ENCODE measurements around the gene COL26A1. TPM values are rescaled to one million over a fixed set of nuclear protein-coding genes. Genes with fewer than 3 reads are reported as not detected.

The COL26A1 gene
- total and polyA plus RNA-seq, 2 of the 4 experiments (the other 2 are of a cell fraction): not detected

DNA sequence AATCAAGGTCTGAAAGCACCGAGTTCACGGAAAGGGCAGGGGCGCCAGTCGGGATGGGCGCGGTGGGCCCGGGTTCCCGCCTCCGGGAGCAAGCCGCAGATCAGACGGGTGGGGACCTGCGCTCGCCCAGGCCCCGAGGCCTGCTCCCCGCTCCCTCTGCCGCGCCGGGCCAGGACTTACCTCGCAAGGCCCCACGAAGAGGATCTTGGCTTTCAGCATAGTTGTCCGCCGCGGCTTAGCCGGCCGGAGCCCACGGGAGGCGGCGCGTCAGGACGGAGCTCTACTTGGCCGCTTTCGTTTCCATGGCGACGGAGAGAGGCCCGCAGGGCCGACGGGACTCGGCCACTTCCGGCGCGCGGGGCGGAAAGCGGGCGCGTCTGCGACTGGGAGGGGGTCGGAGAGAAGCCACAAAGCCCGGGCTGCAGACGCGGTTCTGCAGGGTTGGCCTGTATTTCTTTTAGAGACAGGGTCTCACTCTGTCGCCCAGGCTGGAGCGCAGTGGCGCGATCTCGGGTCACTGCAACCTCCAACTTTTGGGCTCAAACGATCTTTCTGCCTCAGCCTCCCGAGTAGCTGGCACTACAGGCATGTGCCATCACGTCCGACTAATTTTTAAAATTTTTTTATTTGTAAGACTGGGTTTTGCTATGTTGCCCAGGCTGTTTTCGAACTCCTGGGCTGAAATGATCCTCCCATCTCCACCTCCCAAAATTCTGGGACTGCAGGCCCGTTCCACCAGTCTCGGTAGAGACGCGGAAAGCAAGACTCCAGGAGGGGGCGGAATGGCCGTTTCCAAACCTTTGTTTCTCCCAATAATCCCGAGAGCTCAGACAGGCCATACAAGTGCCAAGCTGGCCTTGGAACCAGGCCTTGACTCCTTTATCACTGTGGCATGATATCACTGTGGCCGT, 40.9 kb upstream of the COL26A1 start, which contains the start of gene IFT22:
IFT22 (minus strand) TSS at position 322 of the 911 bp plus-strand sequence; CDS start at position 219, 103 bp downstream.
- no TSS peak for BruUV-seq (replicated peaks)
- H2AFZ ChIP-seq (replicated peaks; ENCODE audit: low read length, poor library complexity): peak within 1 kb of the TSS; percentile 99
- intact Hi-C loops (cut with micrococcal nuclease) (loop anchor here (1.0 kb wide), 1 partner anchor 218 kb away; no protein-coding TSS in a partner anchor), in situ Hi-C loops (cut with MboI; ENCODE audit: low sequenced_read_pairs) (no loop called here), dilution Hi-C loops (cut with HindIII; ENCODE audit: low sequenced_read_pairs, unreplicated experiment) (no loop called here)
- peak within 1 kb of the TSS; percentile 88 for H2AK9ac ChIP-seq (replicated peaks; ENCODE audit: low read depth, low read length, poor library complexity)
- peak within 1 kb of the TSS; percentile 57 for H2AK5ac ChIP-seq (ENCODE audit: low read depth, low read length)
- TF ChIP-seq MXI1 (IDR thresholded peaks at IDR 0.05; ENCODE audit: borderline replicate concordance, low read depth, low read length): peak; percentile 79
- TF ChIP-seq FOS (IDR thresholded peaks at IDR 0.05; ENCODE audit: low read depth, low read length): no peak
- peak; percentile 36 for TF ChIP-seq CTCF (conservative IDR thresholded peaks at IDR 0.05; ENCODE audit: low read depth, low read length)
- TF ChIP-seq MAZ (IDR thresholded peaks at IDR 0.05; ENCODE audit: borderline replicate concordance, low read depth, low read length): peak; percentile 45; the same call in 1 of the 2 replicates
- H4K5ac ChIP-seq (ENCODE audit: low read depth, low read length): peak within 1 kb of the TSS; percentile 97
- no peak within 1 kb of the TSS for H2BK20ac ChIP-seq (ENCODE audit: low read depth, low read length)
- no peaks in the 10 kb centered on the region for H4K20me1 ChIP-seq (ENCODE audit: insufficient read depth, low read length)
- 3% methylated on average over 28 of the region's 69 CpGs; no CpG with 5 or more reads in 1 of the 2 experiments for WGBS, 2 experiments (ENCODE audit: extremely low coverage in 2 of 2, insufficient read length in 1 of 2)
- H3K18ac ChIP-seq (ENCODE audit: low read depth, low read length): peak within 1 kb of the TSS; percentile 62; the same call in 1 of the 2 replicates
- H3K27me3 ChIP-seq (ENCODE audit: control insufficient read depth, insufficient read depth, low read length): no peaks in the 10 kb centered on the region
- H3K14ac ChIP-seq (replicated peaks; ENCODE audit: low read depth, low read length): peak within 1 kb of the TSS; percentile 99
- peak within 1 kb of the TSS; percentile 95 for H3K4me2 ChIP-seq (ENCODE audit: low read depth, low read length)
- peak within 1 kb of the TSS; percentile 98 for H3K4me3 ChIP-seq (ENCODE audit: insufficient read depth, low read depth, low read length)
- H3K36me3 ChIP-seq (ENCODE audit: control insufficient read depth, insufficient read depth, low read length): no peaks in the 10 kb centered on the region
- CTCF ChIA-PET: interaction anchor here (0.6 to 0.7 kb wide), 4 partner anchors 12 to 1142 kb away, joined by 3 to 5 read pairs (median 3); no protein-coding TSS in a partner anchor
- H2BK5ac ChIP-seq (ENCODE audit: low read depth, low read length, poor library complexity, severe bottlenecking): peak within 1 kb of the TSS; percentile 84
- H3K9ac ChIP-seq (ENCODE audit: low read depth, low read length): peak within 1 kb of the TSS; percentile 89
- H2BK120ac ChIP-seq (ENCODE audit: low read depth, low read length): 0 out of 2 replicates have a peak within 1 kb of the TSS, but pooled peaks have one; percentile 38
- POLR2A ChIA-PET (ENCODE audit: unreplicated experiment): interaction anchor here (0.7 kb wide), 1 partner anchor 318 kb away, joined by 3 read pairs; no protein-coding TSS in a partner anchor
- DNase-seq (peak; percentile 85), ATAC-seq (ENCODE audit: low read depth) (peak; percentile 98)
- peak within 1 kb of the TSS; percentile 90; the same call in 1 of the 2 replicates for H3K23ac ChIP-seq (ENCODE audit: low read depth, low read length)
- H3K9me3 ChIP-seq (ENCODE audit: control insufficient read depth, insufficient read depth, low read length): no peaks in the 10 kb centered on the region
- peak within 1 kb of the TSS; percentile 90 for H3K27ac ChIP-seq (ENCODE audit: insufficient read depth, low read length)
- H4K8ac ChIP-seq (ENCODE audit: low read depth in 2 of 2, low read length in 2 of 2): peak within 1 kb of the TSS; percentile 94 to 100
- H3K79me1 ChIP-seq (ENCODE audit: low read depth in 1 of 2, low read length in 2 of 2): peaks cover 0 to 16% of the 10 kb centered on the region in 2 experiments; a peak in 1 of 4 replicates
- no peak within 1 kb of the TSS for H2BK15ac ChIP-seq (ENCODE audit: low read depth, low read length)
- peak within 1 kb of the TSS; percentile 85 for H3K4ac ChIP-seq (ENCODE audit: low read depth, low read length)
- H3K4me1 ChIP-seq (ENCODE audit: control insufficient read depth, insufficient read depth, low read length): no peaks in the 10 kb centered on the region
- H4K91ac ChIP-seq (ENCODE audit: insufficient read depth, low read depth, low read length): peak within 1 kb of the TSS; percentile 66
- H3K9me1 ChIP-seq (ENCODE audit: insufficient read depth, low read length): peaks cover 3% of the 10 kb centered on the region
- H3K56ac ChIP-seq (ENCODE audit: extremely low read depth, insufficient read depth, low read length): peak within 1 kb of the TSS; percentile 78
